Neural cell (in vitro differentiated cells): ENCODE measurements around the gene INO80. TPM values are rescaled to one million over a fixed set of nuclear protein-coding genes. Genes with fewer than 3 reads are reported as not detected.

Source experiments
- H2AFZ ChIP-seq: fragments of 200-600, 300-800 bp; sonication (generic), shearing (Covaris generic); 2 replicates; pipeline ENCODE4 v1.6.0; 2014; ENCODE audit warnings: low read depth, mild to moderate bottlenecking, antibody characterized with exemption, low read length, moderate library complexity
- H3F3A ChIP-seq: fragments of 200-600 bp; shearing (Covaris generic); 2 replicates; pipeline ENCODE4 v1.6.1; 2016; ENCODE audit warnings: mild to moderate bottlenecking, moderate library complexity, mixed read lengths, antibody characterized with exemption, low read length; ENCODE audit not compliant: insufficient read depth, poor library complexity, severe bottlenecking
- H3K27ac ChIP-seq: fragments of 200-600, 300-800 bp; sonication (generic), shearing (Covaris generic); 2 replicates; pipeline ENCODE4 v1.5.1; 2014; ENCODE audit warnings: mild to moderate bottlenecking, low read length, moderate library complexity
- H3K27me3 ChIP-seq: fragments of 300-800, 200-600 bp; sonication (generic), shearing (Covaris generic); 2 replicates; pipeline ENCODE4 v1.6.0; 2014; ENCODE audit warnings: mild to moderate bottlenecking, low read depth, low read length, moderate library complexity; ENCODE audit not compliant: insufficient read depth
- H3K36me3 ChIP-seq: fragments of 300-800, 200-600 bp; sonication (generic), shearing (Covaris generic); 2 replicates; pipeline ENCODE4 v1.5.1; 2014; ENCODE audit warnings: mild to moderate bottlenecking, antibody characterized with exemption, low read length, moderate library complexity; ENCODE audit not compliant: insufficient read depth
- H3K4me2 ChIP-seq: fragments of 300-800, 200-600 bp; sonication (generic), shearing (Covaris generic); 2 replicates; pipeline ENCODE4 v1.6.0; 2014; ENCODE audit warnings: mild to moderate bottlenecking, low read length
- H3K4me3 ChIP-seq: fragments of 300-800, 200-600 bp; sonication (generic), shearing (Covaris generic); 2 replicates; pipeline ENCODE4 v1.5.1; 2014; ENCODE audit warnings: mild to moderate bottlenecking, low read length, moderate library complexity
- H3K79me2 ChIP-seq: fragments of 200-600 bp; shearing (Covaris generic); replicated peaks from 2 replicates; pipeline ENCODE4 v1.6.0; 2014; ENCODE audit warnings: mild to moderate bottlenecking, low read length, moderate library complexity; ENCODE audit not compliant: insufficient read depth
- H3K9ac ChIP-seq: fragments of 300-800, 200-600 bp; sonication (generic), shearing (Covaris generic); 2 replicates; pipeline ENCODE4 v1.6.1; 2016; ENCODE audit warnings: mild to moderate bottlenecking, low read length, mixed read lengths
- H3K9me2 ChIP-seq: fragments of 200-600 bp; shearing (Covaris generic); 2 replicates; pipeline ENCODE4 v1.6.1; 2016; ENCODE audit warnings: mild to moderate bottlenecking, low read length, mixed read lengths; ENCODE audit not compliant: insufficient read depth
- H3K9me3 ChIP-seq: fragments of 200-600, 300-800 bp; sonication (generic), shearing (Covaris generic); 2 replicates; pipeline ENCODE4 v1.6.1; 2016; ENCODE audit warnings: mild to moderate bottlenecking, mixed run types, low read length, moderate library complexity, mixed read lengths
- H4K20me1 ChIP-seq: fragments of 200-600 bp; shearing (Covaris generic); 2 replicates; pipeline ENCODE4 v1.6.1; 2016; ENCODE audit warnings: mild to moderate bottlenecking, mixed run types; ENCODE audit not compliant: insufficient read depth
- EP300 ChIP-seq: fragments of 450-650 bp; conservative IDR thresholded peaks from 2 replicates; pipeline ENCODE4 v1.6.1; 2014; ENCODE audit warnings: antibody characterized with exemption, mild to moderate bottlenecking, moderate library complexity; ENCODE audit not compliant: poor library complexity, severe bottlenecking
- EZH2 ChIP-seq: fragments of 200-600, 300-800 bp; shearing (Covaris generic), sonication (generic); IDR thresholded peaks from 2 replicates; pipeline ENCODE4 v1.6.1; 2014; ENCODE audit warnings: antibody characterized with exemption, low read length, borderline replicate concordance, mild to moderate bottlenecking; ENCODE audit not compliant: insufficient read depth, poor library complexity, severe bottlenecking
- MXI1 ChIP-seq: fragments of 450-650 bp; conservative IDR thresholded peaks from 2 replicates; pipeline ENCODE4 v1.6.1; 2014; ENCODE audit warnings: antibody characterized with exemption, mild to moderate bottlenecking; ENCODE audit not compliant: poor library complexity, severe bottlenecking
- POLR2AphosphoS5 ChIP-seq: IDR thresholded peaks from 2 replicates; pipeline ENCODE4 v1.6.1; 2012
- RAD21 ChIP-seq: fragments of 450-650 bp; conservative IDR thresholded peaks from 2 replicates; pipeline ENCODE4 v1.6.1; 2014; ENCODE audit warnings: antibody characterized with exemption, mild to moderate bottlenecking, moderate library complexity
- SMC3 ChIP-seq: fragments of 450-650 bp; conservative IDR thresholded peaks from 2 replicates; pipeline ENCODE4 v1.6.1; 2014; ENCODE audit warnings: antibody characterized with exemption, mild to moderate bottlenecking, moderate library complexity; ENCODE audit not compliant: poor library complexity
- TAF1 ChIP-seq: IDR thresholded peaks from 2 replicates; pipeline ENCODE4 v1.6.1; 2012; ENCODE audit warnings: low read depth
- polyA plus RNA-seq: library from polyadenylated mRNA; depleted of rRNA; stranded (reverse); fragments of >200 nt; gene quantifications from 2 replicates; pipeline ENCODE4 v1.2.3, GENCODE V29; 2014
- TF ChIP-seq, protein P1 (sequence below): fragments of 450-650 bp; IDR thresholded peaks from 2 replicates; pipeline ENCODE4 v1.5.1; 2014; ENCODE audit warnings: antibody characterized with exemption, mild to moderate bottlenecking, moderate library complexity; ENCODE audit not compliant: poor library complexity, severe bottlenecking
- TF ChIP-seq, protein P2 (sequence below): IDR thresholded peaks from 2 replicates; pipeline ENCODE4 v1.6.1; 2012; ENCODE audit warnings: borderline replicate concordance

INO80 gene
- polyA plus RNA-seq, 1 donor from 2014 or later = 8.4 TPM

DNA sequence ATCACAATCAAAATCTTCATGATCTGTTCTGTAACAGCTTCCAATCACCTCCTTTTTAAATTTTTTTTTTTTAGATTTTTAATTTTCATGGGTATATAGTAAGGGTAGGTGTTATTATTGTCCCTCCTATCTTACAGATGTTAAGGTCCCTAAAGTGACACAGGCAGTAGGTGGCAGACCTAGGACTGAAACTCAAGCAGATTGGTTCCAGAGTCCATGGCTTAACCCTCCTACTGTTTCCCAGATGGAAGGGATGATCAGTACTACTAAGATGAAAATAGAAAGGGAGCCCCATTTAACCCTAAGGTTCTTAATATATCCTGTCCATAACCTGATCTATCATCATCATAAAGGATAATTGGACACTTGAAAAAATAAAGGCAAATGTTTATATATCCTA lies 105.7 kb downstream of the INO80 start:
- Histone ChIP-seq H3K79me2 (no peaks in the 10 kb centered on the region), H2AFZ (no peak overlapping the region), H4K20me1 (no peaks in the 10 kb centered on the region), H3K27me3 (no peaks in the 10 kb centered on the region), H3K4me3 (no peak overlapping the region), H3F3A (no peaks in the 10 kb centered on the region), H3K9me2 (no peaks in the 10 kb centered on the region), H3K4me2 (no peak overlapping the region), H3K36me3 (no peaks in the 10 kb centered on the region), H3K9ac (no peak overlapping the region), H3K9me3 (no peaks in the 10 kb centered on the region), H3K27ac (no peak overlapping the region)
- TF ChIP-seq POLR2AphosphoS5 (no peak), TAF1 (no peak), RAD21 (no peak), EZH2 (no peak), EP300 (no peak), MXI1 (no peak), SMC3 (no peak)
- TF ChIP-seq, protein P1, sequence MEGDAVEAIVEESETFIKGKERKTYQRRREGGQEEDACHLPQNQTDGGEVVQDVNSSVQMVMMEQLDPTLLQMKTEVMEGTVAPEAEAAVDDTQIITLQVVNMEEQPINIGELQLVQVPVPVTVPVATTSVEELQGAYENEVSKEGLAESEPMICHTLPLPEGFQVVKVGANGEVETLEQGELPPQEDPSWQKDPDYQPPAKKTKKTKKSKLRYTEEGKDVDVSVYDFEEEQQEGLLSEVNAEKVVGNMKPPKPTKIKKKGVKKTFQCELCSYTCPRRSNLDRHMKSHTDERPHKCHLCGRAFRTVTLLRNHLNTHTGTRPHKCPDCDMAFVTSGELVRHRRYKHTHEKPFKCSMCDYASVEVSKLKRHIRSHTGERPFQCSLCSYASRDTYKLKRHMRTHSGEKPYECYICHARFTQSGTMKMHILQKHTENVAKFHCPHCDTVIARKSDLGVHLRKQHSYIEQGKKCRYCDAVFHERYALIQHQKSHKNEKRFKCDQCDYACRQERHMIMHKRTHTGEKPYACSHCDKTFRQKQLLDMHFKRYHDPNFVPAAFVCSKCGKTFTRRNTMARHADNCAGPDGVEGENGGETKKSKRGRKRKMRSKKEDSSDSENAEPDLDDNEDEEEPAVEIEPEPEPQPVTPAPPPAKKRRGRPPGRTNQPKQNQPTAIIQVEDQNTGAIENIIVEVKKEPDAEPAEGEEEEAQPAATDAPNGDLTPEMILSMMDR = no peak
- TF ChIP-seq, protein P2, sequence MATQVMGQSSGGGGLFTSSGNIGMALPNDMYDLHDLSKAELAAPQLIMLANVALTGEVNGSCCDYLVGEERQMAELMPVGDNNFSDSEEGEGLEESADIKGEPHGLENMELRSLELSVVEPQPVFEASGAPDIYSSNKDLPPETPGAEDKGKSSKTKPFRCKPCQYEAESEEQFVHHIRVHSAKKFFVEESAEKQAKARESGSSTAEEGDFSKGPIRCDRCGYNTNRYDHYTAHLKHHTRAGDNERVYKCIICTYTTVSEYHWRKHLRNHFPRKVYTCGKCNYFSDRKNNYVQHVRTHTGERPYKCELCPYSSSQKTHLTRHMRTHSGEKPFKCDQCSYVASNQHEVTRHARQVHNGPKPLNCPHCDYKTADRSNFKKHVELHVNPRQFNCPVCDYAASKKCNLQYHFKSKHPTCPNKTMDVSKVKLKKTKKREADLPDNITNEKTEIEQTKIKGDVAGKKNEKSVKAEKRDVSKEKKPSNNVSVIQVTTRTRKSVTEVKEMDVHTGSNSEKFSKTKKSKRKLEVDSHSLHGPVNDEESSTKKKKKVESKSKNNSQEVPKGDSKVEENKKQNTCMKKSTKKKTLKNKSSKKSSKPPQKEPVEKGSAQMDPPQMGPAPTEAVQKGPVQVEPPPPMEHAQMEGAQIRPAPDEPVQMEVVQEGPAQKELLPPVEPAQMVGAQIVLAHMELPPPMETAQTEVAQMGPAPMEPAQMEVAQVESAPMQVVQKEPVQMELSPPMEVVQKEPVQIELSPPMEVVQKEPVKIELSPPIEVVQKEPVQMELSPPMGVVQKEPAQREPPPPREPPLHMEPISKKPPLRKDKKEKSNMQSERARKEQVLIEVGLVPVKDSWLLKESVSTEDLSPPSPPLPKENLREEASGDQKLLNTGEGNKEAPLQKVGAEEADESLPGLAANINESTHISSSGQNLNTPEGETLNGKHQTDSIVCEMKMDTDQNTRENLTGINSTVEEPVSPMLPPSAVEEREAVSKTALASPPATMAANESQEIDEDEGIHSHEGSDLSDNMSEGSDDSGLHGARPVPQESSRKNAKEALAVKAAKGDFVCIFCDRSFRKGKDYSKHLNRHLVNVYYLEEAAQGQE = no peak

DNA sequence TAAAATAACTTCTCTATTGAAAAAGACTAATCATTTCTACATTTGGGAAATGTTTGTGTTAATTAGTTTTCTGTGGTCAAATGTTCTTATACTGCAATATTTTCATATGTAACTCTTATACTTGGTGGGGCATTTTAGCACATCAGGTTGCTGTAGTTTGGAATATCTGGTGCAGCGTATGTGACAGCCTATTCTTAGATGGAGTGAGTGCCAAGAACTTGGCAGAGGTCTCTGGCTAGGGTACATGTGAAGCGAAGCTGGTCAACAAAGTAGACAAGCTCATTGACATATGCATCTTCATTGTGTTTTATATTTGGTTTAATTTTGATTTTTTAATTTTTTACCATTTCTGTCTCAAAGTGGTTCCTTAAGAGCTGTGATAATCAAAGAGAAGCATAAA lies 109.6 kb downstream of the INO80 start:
- H3K27me3 ChIP-seq = no peaks in the 10 kb centered on the region
- H3K4me3 ChIP-seq = no peak overlapping the region
- no peak overlapping the region for H2AFZ ChIP-seq
- H4K20me1 ChIP-seq = no peaks in the 10 kb centered on the region
- H3K9ac ChIP-seq = no peak overlapping the region
- no peaks in the 10 kb centered on the region for H3K9me2 ChIP-seq
- H3K79me2 ChIP-seq = no peaks in the 10 kb centered on the region
- no peak overlapping the region for H3K27ac ChIP-seq
- no peaks in the 10 kb centered on the region for H3K9me3 ChIP-seq
- no peak overlapping the region for H3K4me2 ChIP-seq
- peaks cover 5% of the 10 kb centered on the region for H3K36me3 ChIP-seq
- H3F3A ChIP-seq = no peaks in the 10 kb centered on the region
- TF ChIP-seq RAD21 = no peak
- no peak for TF ChIP-seq POLR2AphosphoS5
- TF ChIP-seq, protein P1 = no peak
- TF ChIP-seq MXI1 = no peak
- TF ChIP-seq EP300 = no peak
- TF ChIP-seq EZH2 = no peak
- TF ChIP-seq TAF1 = no peak
- TF ChIP-seq SMC3 = no peak
- TF ChIP-seq, protein P2 = no peak
